ENCODE measurements around the gene SGTA. TPM values are rescaled to one million over a fixed set of nuclear protein-coding genes. Genes with fewer than 3 reads are reported as not detected.

Gene SGTA
- total RNA-seq, 1 donor from 2014 or later = 106 TPM

DNA sequence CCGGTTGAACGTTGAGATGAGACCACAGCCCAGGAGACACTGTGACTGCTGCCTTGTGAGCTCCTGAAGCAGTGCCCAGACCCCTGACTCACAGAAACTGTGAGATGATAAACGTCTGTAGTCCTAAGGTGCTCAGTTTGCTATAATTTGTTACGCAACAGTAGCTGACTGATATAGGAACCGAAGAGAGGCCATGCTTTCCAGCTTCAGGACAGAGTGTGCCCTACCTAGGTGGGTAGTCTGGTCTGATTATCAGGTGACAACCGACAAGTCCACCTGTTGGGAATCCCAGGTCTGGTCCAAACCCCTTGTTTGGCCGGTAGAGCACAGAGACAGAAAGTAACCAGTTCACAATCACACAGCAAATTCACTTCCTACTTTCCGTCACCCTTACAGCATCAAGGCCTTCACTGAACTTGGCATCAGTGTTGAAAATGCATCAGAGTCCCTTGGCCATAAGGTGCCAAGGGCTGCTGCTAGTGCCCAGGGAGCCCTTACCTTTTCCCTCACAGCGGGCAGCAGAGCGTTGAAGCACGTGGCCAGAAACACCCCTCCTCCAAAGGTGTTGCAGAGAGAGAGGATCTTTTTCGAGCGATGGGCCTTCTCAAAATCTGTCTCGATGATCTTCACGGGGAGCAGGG lies 46.4 kb downstream of the SGTA start:
- TF ChIP-seq, protein P1, sequence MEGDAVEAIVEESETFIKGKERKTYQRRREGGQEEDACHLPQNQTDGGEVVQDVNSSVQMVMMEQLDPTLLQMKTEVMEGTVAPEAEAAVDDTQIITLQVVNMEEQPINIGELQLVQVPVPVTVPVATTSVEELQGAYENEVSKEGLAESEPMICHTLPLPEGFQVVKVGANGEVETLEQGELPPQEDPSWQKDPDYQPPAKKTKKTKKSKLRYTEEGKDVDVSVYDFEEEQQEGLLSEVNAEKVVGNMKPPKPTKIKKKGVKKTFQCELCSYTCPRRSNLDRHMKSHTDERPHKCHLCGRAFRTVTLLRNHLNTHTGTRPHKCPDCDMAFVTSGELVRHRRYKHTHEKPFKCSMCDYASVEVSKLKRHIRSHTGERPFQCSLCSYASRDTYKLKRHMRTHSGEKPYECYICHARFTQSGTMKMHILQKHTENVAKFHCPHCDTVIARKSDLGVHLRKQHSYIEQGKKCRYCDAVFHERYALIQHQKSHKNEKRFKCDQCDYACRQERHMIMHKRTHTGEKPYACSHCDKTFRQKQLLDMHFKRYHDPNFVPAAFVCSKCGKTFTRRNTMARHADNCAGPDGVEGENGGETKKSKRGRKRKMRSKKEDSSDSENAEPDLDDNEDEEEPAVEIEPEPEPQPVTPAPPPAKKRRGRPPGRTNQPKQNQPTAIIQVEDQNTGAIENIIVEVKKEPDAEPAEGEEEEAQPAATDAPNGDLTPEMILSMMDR (conservative IDR thresholded peaks at IDR 0.05; ENCODE audit: low read depth, low read length) = no peak
- DNase-seq (ENCODE audit: low read depth) = no peak
- H3K4me3 ChIP-seq (ENCODE audit: low read depth, low read length) = no peak overlapping the region

DNA sequence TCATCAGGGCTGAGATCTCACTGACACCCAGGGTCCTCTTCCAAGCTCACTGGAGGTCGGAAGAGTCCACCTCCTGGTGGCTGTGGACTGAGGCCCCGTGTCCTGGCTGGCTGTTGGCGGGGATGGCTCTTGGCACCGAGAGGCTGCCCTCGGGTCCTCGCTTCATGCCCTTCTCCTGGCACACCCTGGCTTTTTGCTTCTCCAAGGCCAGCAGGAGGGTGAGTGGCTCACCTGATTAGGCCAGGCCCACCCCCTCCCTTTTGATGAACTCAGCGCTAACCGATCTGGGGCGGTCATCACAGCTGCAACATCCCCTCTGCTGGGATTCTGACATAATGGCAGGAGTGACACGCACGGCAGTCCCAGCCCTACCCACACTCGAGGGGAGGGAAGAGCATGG lies 47.7 kb downstream of the SGTA start:
- TF ChIP-seq, protein P1 (conservative IDR thresholded peaks at IDR 0.05; ENCODE audit: low read depth, low read length) = no peak
- H3K4me3 ChIP-seq (ENCODE audit: low read depth, low read length) = no peak overlapping the region
- DNase-seq (ENCODE audit: low read depth) = no peak

DNA sequence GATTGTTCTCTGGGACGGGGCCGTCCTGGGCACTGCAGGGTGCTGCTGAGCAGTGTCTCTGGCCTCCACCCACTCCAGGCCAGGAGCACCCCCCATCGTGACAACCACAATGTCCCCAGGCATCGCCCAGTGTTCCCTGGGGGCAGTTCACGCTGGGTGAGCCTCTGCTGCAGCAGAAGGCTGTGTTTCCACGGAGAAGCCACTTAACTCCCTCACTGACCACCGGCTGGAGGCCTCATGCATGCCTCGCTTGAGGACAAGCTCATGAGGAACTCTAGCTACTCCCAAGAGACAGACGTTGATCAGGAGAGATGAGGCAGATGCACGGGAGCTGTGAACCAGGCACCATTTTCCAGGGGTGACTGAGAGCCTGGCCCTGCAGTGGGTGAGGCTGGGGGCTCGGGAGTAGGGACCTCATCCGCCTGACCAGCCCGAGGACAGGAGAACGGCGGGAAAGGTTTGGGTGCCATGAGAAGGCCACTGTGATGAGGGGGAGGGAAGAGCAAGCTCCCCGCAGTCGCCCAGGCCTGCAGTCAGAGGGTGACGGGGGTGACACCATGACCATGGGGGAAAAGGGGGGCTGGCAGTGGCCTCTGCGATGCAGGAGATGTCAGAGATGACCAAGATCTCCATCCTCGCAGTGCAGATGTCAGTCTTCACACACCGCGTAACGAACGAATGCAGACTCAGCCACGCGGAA lies 48.3 kb downstream of the SGTA start:
- TF ChIP-seq, protein P1 (conservative IDR thresholded peaks at IDR 0.05; ENCODE audit: low read depth, low read length) = no peak
- no peak overlapping the region for H3K4me3 ChIP-seq (ENCODE audit: low read depth, low read length)
- DNase-seq (ENCODE audit: low read depth) = no peak

DNA sequence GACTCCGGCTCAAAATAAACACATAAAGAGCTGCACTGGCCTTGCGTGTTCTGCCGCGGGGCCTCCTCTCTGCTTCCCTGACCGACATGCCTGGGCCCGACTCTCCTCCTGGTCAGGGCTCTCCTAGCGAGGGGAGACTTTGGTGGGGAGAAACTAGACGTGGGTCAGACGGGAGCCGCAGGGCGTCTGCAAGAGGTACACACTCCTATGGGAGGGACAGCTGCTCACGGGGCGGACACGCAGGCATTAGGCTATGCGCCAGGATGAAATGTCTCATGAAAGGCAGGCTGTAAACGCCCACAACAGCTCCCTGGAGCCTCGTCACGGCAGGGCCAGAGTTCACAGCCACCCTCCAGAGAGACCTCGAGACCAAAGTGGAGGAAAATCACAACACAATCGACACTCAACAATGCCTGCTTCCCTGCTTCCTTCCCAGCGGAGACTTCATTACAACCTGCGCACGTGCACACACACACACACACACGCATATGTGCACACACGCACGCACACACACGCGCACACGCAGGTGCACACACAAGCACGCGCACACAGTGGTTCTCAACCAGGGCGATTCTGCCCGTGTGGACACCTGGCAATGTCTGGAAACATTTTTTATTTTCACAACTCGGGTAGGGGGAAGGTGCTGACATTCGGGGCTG lies 49.0 kb downstream of the SGTA start:
- TF ChIP-seq, protein P1 (conservative IDR thresholded peaks at IDR 0.05; ENCODE audit: low read depth, low read length) = no peak
- no peak for DNase-seq (ENCODE audit: low read depth)
- H3K4me3 ChIP-seq (ENCODE audit: low read depth, low read length) = no peak overlapping the region

DNA sequence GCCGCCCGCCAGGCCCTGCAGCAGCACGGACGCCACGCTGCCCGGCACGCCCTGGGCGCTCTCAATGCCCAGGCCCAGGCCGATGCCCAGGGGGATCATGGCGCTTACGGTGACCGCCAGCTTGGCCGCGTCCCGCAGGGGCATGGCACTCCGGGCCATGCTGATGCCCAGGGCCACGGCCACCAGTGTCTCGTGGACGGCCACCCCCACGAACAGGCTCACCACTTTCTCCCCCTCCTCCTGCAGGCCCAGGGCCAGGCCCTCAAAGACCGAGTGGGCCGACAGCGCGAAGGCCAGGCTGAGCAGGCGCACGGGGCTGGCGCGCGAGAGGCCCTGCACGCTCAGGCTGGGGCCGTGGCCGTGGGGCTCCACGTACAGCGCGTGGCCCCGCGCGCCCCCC lies 50.2 kb downstream of the SGTA start:
- TF ChIP-seq, protein P1 (conservative IDR thresholded peaks at IDR 0.05; ENCODE audit: low read depth, low read length) = no peak
- no peak overlapping the region for H3K4me3 ChIP-seq (ENCODE audit: low read depth, low read length)
- no peak for DNase-seq (ENCODE audit: low read depth)

DNA sequence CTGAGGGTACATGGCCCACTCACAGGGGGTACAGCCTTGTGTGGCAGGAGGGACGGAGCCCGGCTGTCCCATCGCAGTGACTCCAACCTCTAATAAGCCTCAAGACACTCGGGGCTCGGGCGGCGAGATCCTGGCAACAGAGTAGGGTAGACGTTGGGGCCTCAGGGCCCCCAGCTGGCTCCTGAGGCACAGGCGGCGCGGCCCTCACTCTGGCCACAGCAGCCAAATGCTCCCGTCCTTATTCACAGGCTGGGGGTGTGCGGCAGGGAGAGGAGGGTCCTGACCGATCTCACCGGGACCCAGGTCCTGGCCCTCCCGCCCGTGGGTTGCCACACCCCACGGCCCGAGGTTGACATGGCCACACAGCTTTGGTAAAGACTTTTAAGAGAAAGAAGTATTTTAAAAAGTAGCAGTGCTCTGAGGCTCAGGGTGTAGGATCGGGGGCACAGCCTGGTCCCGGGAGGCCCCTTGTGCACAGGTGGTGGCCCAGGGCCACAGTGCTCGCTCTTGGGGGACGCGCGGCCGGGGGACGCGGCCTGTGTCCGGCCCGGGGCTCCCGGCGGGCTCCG lies 50.8 kb downstream of the SGTA start:
- TF ChIP-seq, protein P1 (conservative IDR thresholded peaks at IDR 0.05; ENCODE audit: low read depth, low read length) = no peak
- no peak for DNase-seq (ENCODE audit: low read depth)
- H3K4me3 ChIP-seq (ENCODE audit: low read depth, low read length) = no peak overlapping the region

All from epithelial cell of proximal tubule (primary cell).